GM23338 (cell line): ENCODE measurements around the gene ABCB11. TPM values are rescaled to one million over a fixed set of nuclear protein-coding genes. Genes with fewer than 3 reads are reported as not detected.

Source experiments
- ATAC-seq: fragments of 200-7000 bp; cut with Tn5 transposase; 3 replicates; pipeline ENCODE4 v1.9.1; 2020
- DNase-seq: peaks from one replicate; pipeline ENCODE4 v3.0.0-alpha.2; 2015; ENCODE audit warnings: low spot score
- H2AFZ ChIP-seq: fragments of 200-600 bp; sonication (generic); 2 replicates; pipeline ENCODE4 v1.8.0; 2016; ENCODE audit warnings: antibody characterized with exemption, mild to moderate bottlenecking, moderate library complexity
- H3F3A ChIP-seq: fragments of 200-600 bp; sonication (generic); replicated peaks from 2 replicates; pipeline ENCODE4 v1.8.0; 2017; ENCODE audit warnings: antibody characterized with exemption, mixed run types, low read depth
- H3K27ac ChIP-seq: fragments of 200-600 bp; sonication (generic); 2 replicates; pipeline ENCODE4 v1.6.1; 2016; ENCODE audit warnings: low read depth
- H3K27me3 ChIP-seq: fragments of 200-600 bp; sonication (generic); 2 replicates; pipeline ENCODE4 v1.8.0; 2016; ENCODE audit warnings: mild to moderate bottlenecking, mixed run types, moderate library complexity; ENCODE audit not compliant: insufficient read depth
- H3K36me3 ChIP-seq: fragments of 200-600 bp; sonication (generic); 2 replicates; pipeline ENCODE4 v1.8.0; 2016; ENCODE audit warnings: mild to moderate bottlenecking; ENCODE audit not compliant: insufficient read depth
- H3K4me1 ChIP-seq: fragments of 200-600 bp; sonication (generic); 2 replicates; pipeline ENCODE4 v1.8.0; 2016; ENCODE audit warnings: mild to moderate bottlenecking, moderate library complexity; ENCODE audit not compliant: insufficient read depth
- H3K4me2 ChIP-seq: fragments of 200-600 bp; sonication (generic); 2 replicates; pipeline ENCODE4 v1.7.1; 2017; ENCODE audit warnings: mixed run types
- H3K4me3 ChIP-seq: fragments of 200-600 bp; sonication (generic); 2 replicates; pipeline ENCODE4 v1.6.1; 2016; ENCODE audit warnings: mixed run types
- H3K79me2 ChIP-seq: fragments of 200-600 bp; sonication (generic); replicated peaks from 2 replicates; pipeline ENCODE4 v1.8.0; 2017; ENCODE audit warnings: mild to moderate bottlenecking; ENCODE audit not compliant: insufficient read depth
- H3K9me2 ChIP-seq: fragments of 200-600 bp; sonication (generic); 2 replicates; pipeline ENCODE4 v1.8.0; 2017; ENCODE audit not compliant: insufficient read depth
- H4K20me1 ChIP-seq: fragments of 200-600 bp; sonication (generic); replicated peaks from 2 replicates; pipeline ENCODE4 v1.8.0; 2017; ENCODE audit warnings: mild to moderate bottlenecking; ENCODE audit not compliant: insufficient read depth
- H3K27ac Mint-ChIP-seq: 2 replicates; pipeline ENCODE4 v1.8.0; 2020; ENCODE audit warnings: inconsistent platforms, mild to moderate bottlenecking, moderate library complexity, mixed read lengths
- H3K27me3 Mint-ChIP-seq: 3 replicates; pipeline ENCODE4 v1.8.0; 2022; ENCODE audit warnings: low read depth, mild to moderate bottlenecking, moderate library complexity, mixed read lengths, inconsistent platforms; ENCODE audit not compliant: insufficient read depth, poor library complexity
- H3K36me3 Mint-ChIP-seq: 3 replicates; pipeline ENCODE4 v1.8.0; 2021; ENCODE audit warnings: low read depth, mild to moderate bottlenecking, inconsistent platforms, moderate library complexity, mixed read lengths
- H3K4me1 Mint-ChIP-seq: 3 replicates; pipeline ENCODE4 v1.8.0; 2020; ENCODE audit warnings: mild to moderate bottlenecking, inconsistent platforms, mixed read lengths
- H3K4me3 Mint-ChIP-seq: 3 replicates; pipeline ENCODE4 v1.8.0; 2021; ENCODE audit warnings: moderate library complexity, mild to moderate bottlenecking, inconsistent platforms, mixed read lengths
- H3K9me3 Mint-ChIP-seq: 3 replicates; pipeline ENCODE4 v1.8.0; 2020; ENCODE audit warnings: moderate library complexity, mild to moderate bottlenecking, inconsistent platforms, mixed read lengths
- CREB1 ChIP-seq: fragments of 250-450 bp; sonication (Bioruptor Pico); IDR thresholded peaks from 2 replicates; pipeline ENCODE4 v1.5.0; 2020; ENCODE audit warnings: low read depth, mild to moderate bottlenecking, moderate library complexity
- EZH2 ChIP-seq: fragments of 200-600 bp; sonication (generic); IDR thresholded peaks from one replicate; pipeline ENCODE4 v1.8.0; 2017; ENCODE audit warnings: antibody characterized with exemption, mild to moderate bottlenecking, low read depth; ENCODE audit not compliant: unreplicated experiment
- EZH2phosphoT487 ChIP-seq: fragments of 200-600 bp; sonication (generic); IDR thresholded peaks from one replicate; pipeline ENCODE4 v1.8.1; 2018; ENCODE audit warnings: antibody characterized with exemption; ENCODE audit not compliant: unreplicated experiment
- JUNB ChIP-seq: IDR thresholded peaks from one replicate; pipeline ENCODE4 v1.6.1; 2016; ENCODE audit warnings: antibody characterized with exemption; ENCODE audit not compliant: unreplicated experiment
- NANOG ChIP-seq: IDR thresholded peaks from 2 replicates; pipeline ENCODE4 v1.6.1; 2016; ENCODE audit warnings: antibody characterized with exemption, borderline replicate concordance
- REST ChIP-seq: IDR thresholded peaks from one replicate; pipeline ENCODE4 v1.6.1; 2018; ENCODE audit warnings: antibody characterized with exemption; ENCODE audit not compliant: unreplicated experiment
- ZNF331 ChIP-seq: fragments of 250-450 bp; sonication (Bioruptor Pico); IDR thresholded peaks from 2 replicates; pipeline ENCODE4 v1.5.0; 2020; ENCODE audit warnings: low read depth, mild to moderate bottlenecking, moderate library complexity
- ZNF462 ChIP-seq: fragments of 250-450 bp; sonication (Bioruptor Pico); IDR thresholded peaks from 2 replicates; pipeline ENCODE4 v1.5.0; 2020; ENCODE audit warnings: mild to moderate bottlenecking, moderate library complexity
- polyA plus RNA-seq: library from polyadenylated mRNA; unstranded; fragments of >200 nt; fragmentation: Nextera tagmentation; extraction: Ambion mirVana; gene quantifications from 2 replicates; pipeline ENCODE4 v1.2.1, GENCODE V29; 2016
- total RNA-seq: library from RNA; depleted of rRNA; stranded (reverse); fragments of >200 nt; shearing (Covaris generic); gene quantifications from 2 replicates; pipeline ENCODE4 v1.2.3, GENCODE V29; 2014

Gene ABCB11
- total and polyA plus RNA-seq, 2 experiments from 2014 or later = not detected

GRCh38 chr2:169007941-169008340, 23.2 kb downstream of the ABCB11 start (continued):
- no peak for TF ChIP-seq ZNF462 (CRISPR knock-in tag)
- no peak for TF ChIP-seq CREB1 (CRISPR knock-in tag)
- no peak for TF ChIP-seq ZNF331 (CRISPR knock-in tag)
- TF ChIP-seq NANOG = no peak
- TF ChIP-seq JUNB = no peak

GRCh38 chr2:169007356-169007755, 23.8 kb downstream of the ABCB11 start:
- H3K79me2 ChIP-seq = no peaks in the 10 kb centered on the region
- H3K4me2 ChIP-seq = no peak overlapping the region
- no peaks in the 10 kb centered on the region for H3K27me3 ChIP-seq
- peaks cover 3% of the 10 kb centered on the region; the same call in 1 of the 2 replicates for H3K9me2 ChIP-seq
- H3K4me3 Mint-ChIP-seq = no peak overlapping the region
- DNase-seq (no peak), ATAC-seq (no peak)
- H3K4me1 Mint-ChIP-seq = peaks cover 7% of the 10 kb centered on the region; the same call in 2 of the 3 replicates
- H3K27ac ChIP-seq = no peak overlapping the region
- H3K36me3 Mint-ChIP-seq = no peaks in the 10 kb centered on the region
- no peaks in the 10 kb centered on the region for H4K20me1 ChIP-seq
- H3K36me3 ChIP-seq = no peaks in the 10 kb centered on the region
- no peaks in the 10 kb centered on the region; the same call in 2 of the 3 replicates for H3K9me3 Mint-ChIP-seq
- no peaks in the 10 kb centered on the region for H3F3A ChIP-seq
- no peak overlapping the region for H3K27ac Mint-ChIP-seq
- H3K4me1 ChIP-seq = 0 out of 2 replicates have a peak, but pooled peaks cover 6% of the 10 kb centered on the region
- peaks cover 2% of the 10 kb centered on the region for H3K27me3 Mint-ChIP-seq
- H3K4me3 ChIP-seq = no peak overlapping the region
- H2AFZ ChIP-seq = no peak overlapping the region
- TF ChIP-seq EZH2 = no peak
- TF ChIP-seq EZH2phosphoT487 = no peak
- TF ChIP-seq REST = no peak
